Esophagus muscularis mucosa (tissue), 4 donors: ENCODE measurements around the gene TARS1.

ENCODE experiments used
- CTCF ChIP-seq, 3 experiments: fragments of 200-600 bp in 2 of 3; fragments of 450-650 bp in 1 of 3; sonication (generic) in 2 of 3; IDR thresholded peaks; one replicate each; pipeline ENCODE4 v1.5.1; 2017 to 2019; ENCODE audit warnings: antibody characterized with exemption in 3 of 3, mild to moderate bottlenecking in 2 of 3, moderate library complexity in 1 of 3
- EP300 ChIP-seq: sonication (generic); formaldehyde crosslinking; IDR thresholded peaks from one replicate; pipeline ENCODE4 v1.6.1; 2017; ENCODE audit warnings: antibody characterized with exemption
- POLR2A ChIP-seq: fragments of 450-650 bp; IDR thresholded peaks from one replicate; pipeline ENCODE4 v1.6.1; 2017; ENCODE audit warnings: antibody characterized with exemption, moderate library complexity, mild to moderate bottlenecking, low read depth

- TF ChIP-seq CTCF (IDR thresholded peaks at IDR 0.05) (no peak), POLR2A (no peak), EP300 (no peak)
Measured at GRCh38 chr5:33433303-33434240, 7.2 kb upstream of the TARS1 start.
